ENCODE measurements around the gene ADAMTS16.

ADAMTS16 gene

DNA sequence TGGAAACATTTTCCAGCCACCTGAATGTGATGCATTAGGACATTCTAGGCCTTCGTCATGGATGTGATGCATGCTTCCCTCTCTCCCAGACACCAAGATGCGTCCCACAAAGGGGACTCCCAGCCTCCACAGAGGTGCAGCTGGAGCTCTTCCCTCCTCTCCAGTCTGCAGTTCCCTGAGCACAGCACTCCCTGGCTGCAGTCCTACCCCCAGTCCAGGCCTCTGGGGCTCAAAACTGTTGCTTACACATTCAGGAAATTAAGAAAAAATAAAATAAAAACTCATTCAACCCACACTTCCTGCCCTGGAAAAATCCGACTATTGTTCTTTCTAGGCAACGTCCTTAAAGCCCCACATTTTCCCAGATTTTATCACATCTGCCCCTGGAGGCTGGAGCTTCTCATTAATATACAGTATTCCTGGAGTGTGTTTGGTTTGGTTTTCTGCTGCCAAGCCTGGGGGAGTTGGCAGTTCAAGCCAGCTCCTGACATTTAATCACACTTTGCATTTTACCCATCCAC, 204.0 kb downstream of the ADAMTS16 start:
- Histone ChIP-seq H2AFZ (ENCODE audit: low read length) (no peak overlapping the region), H3K79me2 (ENCODE audit: insufficient read depth, low read length) (no peaks in the 10 kb centered on the region), H3F3A (ENCODE audit: insufficient read depth, low read length) (no peaks in the 10 kb centered on the region), H3K9me3 (ENCODE audit: low read length) (no peaks in the 10 kb centered on the region), H4K20me1 (ENCODE audit: insufficient read depth, low read length) (no peaks in the 10 kb centered on the region), H3K9ac (ENCODE audit: low read length) (no peak overlapping the region), H3K27me3 (ENCODE audit: insufficient read depth, low read length) (no peaks in the 10 kb centered on the region; the same call in 1 of the 2 replicates), H3K4me2 (ENCODE audit: low read length) (no peak overlapping the region), H3K36me3 (ENCODE audit: insufficient read depth, low read length) (no peaks in the 10 kb centered on the region), H3K27ac (ENCODE audit: low read depth, low read length, poor library complexity, severe bottlenecking) (no peak overlapping the region), H3K4me3 (ENCODE audit: low read depth, low read length, poor library complexity, severe bottlenecking) (no peak overlapping the region), H3K9me2 (ENCODE audit: low read depth, low read length) (no peaks in the 10 kb centered on the region), H3K4me1 (ENCODE audit: insufficient read depth, low read length, severe bottlenecking) (no peaks in the 10 kb centered on the region)
- TF ChIP-seq, protein P1, sequence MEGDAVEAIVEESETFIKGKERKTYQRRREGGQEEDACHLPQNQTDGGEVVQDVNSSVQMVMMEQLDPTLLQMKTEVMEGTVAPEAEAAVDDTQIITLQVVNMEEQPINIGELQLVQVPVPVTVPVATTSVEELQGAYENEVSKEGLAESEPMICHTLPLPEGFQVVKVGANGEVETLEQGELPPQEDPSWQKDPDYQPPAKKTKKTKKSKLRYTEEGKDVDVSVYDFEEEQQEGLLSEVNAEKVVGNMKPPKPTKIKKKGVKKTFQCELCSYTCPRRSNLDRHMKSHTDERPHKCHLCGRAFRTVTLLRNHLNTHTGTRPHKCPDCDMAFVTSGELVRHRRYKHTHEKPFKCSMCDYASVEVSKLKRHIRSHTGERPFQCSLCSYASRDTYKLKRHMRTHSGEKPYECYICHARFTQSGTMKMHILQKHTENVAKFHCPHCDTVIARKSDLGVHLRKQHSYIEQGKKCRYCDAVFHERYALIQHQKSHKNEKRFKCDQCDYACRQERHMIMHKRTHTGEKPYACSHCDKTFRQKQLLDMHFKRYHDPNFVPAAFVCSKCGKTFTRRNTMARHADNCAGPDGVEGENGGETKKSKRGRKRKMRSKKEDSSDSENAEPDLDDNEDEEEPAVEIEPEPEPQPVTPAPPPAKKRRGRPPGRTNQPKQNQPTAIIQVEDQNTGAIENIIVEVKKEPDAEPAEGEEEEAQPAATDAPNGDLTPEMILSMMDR (IDR thresholded peaks at IDR 0.05; ENCODE audit: low read length): no peak
- TF ChIP-seq EZH2 (IDR thresholded peaks at IDR 0.05; ENCODE audit: borderline replicate concordance, low read length): no peak

DNA sequence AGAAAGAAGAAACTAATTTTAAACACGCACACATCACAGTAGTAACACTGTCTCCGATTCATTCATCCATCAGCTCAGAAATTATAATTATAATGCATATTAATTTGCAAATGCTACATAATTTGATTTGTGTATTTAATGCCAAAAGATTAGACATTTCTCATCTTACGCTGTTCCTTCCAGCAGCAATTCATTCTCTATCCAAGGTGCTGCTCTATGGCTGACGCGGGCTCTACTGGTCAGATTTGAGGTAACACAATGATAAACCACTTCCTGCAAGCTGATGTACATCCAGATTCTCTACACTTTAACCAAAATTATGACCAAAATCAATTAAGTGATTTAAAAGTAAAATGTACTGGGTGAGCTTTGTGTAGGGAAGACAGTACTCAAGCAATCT, 204.5 kb downstream of the ADAMTS16 start:
- no peaks in the 10 kb centered on the region for H3K9me3 ChIP-seq (ENCODE audit: low read length)
- H3K27me3 ChIP-seq (ENCODE audit: insufficient read depth, low read length): no peaks in the 10 kb centered on the region; the same call in 1 of the 2 replicates
- no peak overlapping the region for H3K4me2 ChIP-seq (ENCODE audit: low read length)
- no peak overlapping the region for H3K4me3 ChIP-seq (ENCODE audit: low read depth, low read length, poor library complexity, severe bottlenecking)
- no peaks in the 10 kb centered on the region for H3K9me2 ChIP-seq (ENCODE audit: low read depth, low read length)
- no peaks in the 10 kb centered on the region for H3K4me1 ChIP-seq (ENCODE audit: insufficient read depth, low read length, severe bottlenecking)
- no peaks in the 10 kb centered on the region for H4K20me1 ChIP-seq (ENCODE audit: insufficient read depth, low read length)
- H3K9ac ChIP-seq (ENCODE audit: low read length): no peak overlapping the region
- no peak overlapping the region for H3K27ac ChIP-seq (ENCODE audit: low read depth, low read length, poor library complexity, severe bottlenecking)
- H3K36me3 ChIP-seq (ENCODE audit: insufficient read depth, low read length): no peaks in the 10 kb centered on the region
- no peaks in the 10 kb centered on the region for H3F3A ChIP-seq (ENCODE audit: insufficient read depth, low read length)
- no peak overlapping the region for H2AFZ ChIP-seq (ENCODE audit: low read length)
- no peak for TF ChIP-seq EZH2 (IDR thresholded peaks at IDR 0.05; ENCODE audit: borderline replicate concordance, low read length)
- TF ChIP-seq, protein P1 (IDR thresholded peaks at IDR 0.05; ENCODE audit: low read length): no peak
- H3K79me2 ChIP-seq (ENCODE audit: insufficient read depth, low read length): no peaks in the 10 kb centered on the region

DNA sequence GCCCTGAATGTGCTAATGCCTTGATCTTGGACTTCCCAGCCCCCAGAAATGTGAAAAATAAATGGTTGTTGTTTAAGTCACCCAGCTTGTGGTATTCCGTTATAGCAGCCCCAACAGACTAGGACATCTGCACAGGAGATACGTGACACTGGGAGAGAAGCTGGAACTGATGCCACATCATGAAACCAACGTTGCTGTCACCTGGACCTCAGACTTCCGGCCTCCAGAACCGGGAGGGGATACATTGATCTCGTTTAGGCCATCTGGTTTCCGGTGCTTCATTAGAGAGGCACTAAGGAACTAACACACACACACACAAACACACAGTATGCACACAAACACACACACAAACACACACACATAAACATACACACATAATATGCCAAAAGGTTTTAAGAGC, 207.3 kb downstream of the ADAMTS16 start:
- no peak overlapping the region for H3K4me3 ChIP-seq (ENCODE audit: low read depth, low read length, poor library complexity, severe bottlenecking)
- H3F3A ChIP-seq (ENCODE audit: insufficient read depth, low read length): no peaks in the 10 kb centered on the region
- TF ChIP-seq, protein P1 (IDR thresholded peaks at IDR 0.05; ENCODE audit: low read length): no peak
- no peak for TF ChIP-seq EZH2 (IDR thresholded peaks at IDR 0.05; ENCODE audit: borderline replicate concordance, low read length)
- no peak overlapping the region for H2AFZ ChIP-seq (ENCODE audit: low read length)
- no peak overlapping the region for H3K27ac ChIP-seq (ENCODE audit: low read depth, low read length, poor library complexity, severe bottlenecking)
- no peaks in the 10 kb centered on the region for H3K36me3 ChIP-seq (ENCODE audit: insufficient read depth, low read length)
- no peaks in the 10 kb centered on the region for H3K27me3 ChIP-seq (ENCODE audit: insufficient read depth, low read length)
- H3K79me2 ChIP-seq (ENCODE audit: insufficient read depth, low read length): no peaks in the 10 kb centered on the region
- no peak overlapping the region for H3K9ac ChIP-seq (ENCODE audit: low read length)
- no peaks in the 10 kb centered on the region for H4K20me1 ChIP-seq (ENCODE audit: insufficient read depth, low read length)
- no peaks in the 10 kb centered on the region for H3K4me1 ChIP-seq (ENCODE audit: insufficient read depth, low read length, severe bottlenecking)
- no peak overlapping the region for H3K4me2 ChIP-seq (ENCODE audit: low read length)
- no peaks in the 10 kb centered on the region for H3K9me2 ChIP-seq (ENCODE audit: low read depth, low read length)
- H3K9me3 ChIP-seq (ENCODE audit: low read length): no peaks in the 10 kb centered on the region
